ENCODE results near the gene LRGUK. TPM values are rescaled to one million over a fixed set of nuclear protein-coding genes. Genes with fewer than 3 reads are reported as not detected.

Gene LRGUK
- total RNA-seq, 1 experiment from 2014 or later: 1.9 TPM

DNA sequence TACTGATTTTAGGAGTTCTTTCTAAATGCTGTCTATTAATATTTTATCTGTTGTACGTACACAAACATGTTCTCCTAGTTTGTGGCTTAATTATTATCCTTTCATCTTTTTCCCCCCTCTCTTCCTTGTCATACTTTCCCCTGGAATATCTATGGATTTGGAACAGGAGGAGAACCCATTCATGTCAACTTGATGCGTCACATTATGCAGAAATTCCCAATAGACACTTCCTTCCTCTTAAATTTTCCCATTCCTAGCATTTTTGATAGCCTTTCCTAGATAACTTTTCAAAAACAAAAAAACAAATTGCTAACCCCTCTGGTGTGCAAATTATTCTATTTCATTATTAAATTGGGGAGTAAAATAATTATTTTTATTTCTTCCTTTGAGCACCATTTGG is 153.4 kb downstream of the LRGUK start:
- POLR2A ChIA-PET: no interaction called here
- no peak for ATAC-seq
- CTCF ChIA-PET: no interaction called here
- Mint-ChIP-seq H3K9me3 (no peaks in the 10 kb centered on the region), H3K27ac (no peak overlapping the region), H3K36me3 (no peaks in the 10 kb centered on the region), H3K4me3 (no peak overlapping the region), H3K4me1 (peaks cover 12% of the 10 kb centered on the region), H3K27me3 (ENCODE audit: low read depth) (no peaks in the 10 kb centered on the region)
- TF ChIP-seq ZNF416 (CRISPR knock-in tag; IDR thresholded peaks at IDR 0.05): no peak
- TF ChIP-seq ATF1 (CRISPR knock-in tag; IDR thresholded peaks at IDR 0.05): no peak
- TF ChIP-seq CREM (CRISPR knock-in tag; IDR thresholded peaks at IDR 0.05): no peak
- TF ChIP-seq, protein P1, sequence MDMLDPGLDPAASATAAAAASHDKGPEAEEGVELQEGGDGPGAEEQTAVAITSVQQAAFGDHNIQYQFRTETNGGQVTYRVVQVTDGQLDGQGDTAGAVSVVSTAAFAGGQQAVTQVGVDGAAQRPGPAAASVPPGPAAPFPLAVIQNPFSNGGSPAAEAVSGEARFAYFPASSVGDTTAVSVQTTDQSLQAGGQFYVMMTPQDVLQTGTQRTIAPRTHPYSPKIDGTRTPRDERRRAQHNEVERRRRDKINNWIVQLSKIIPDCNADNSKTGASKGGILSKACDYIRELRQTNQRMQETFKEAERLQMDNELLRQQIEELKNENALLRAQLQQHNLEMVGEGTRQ (CRISPR knock-in tag; IDR thresholded peaks at IDR 0.05): no peak
- no peak for TF ChIP-seq ESRRA (CRISPR knock-in tag; IDR thresholded peaks at IDR 0.05; ENCODE audit: borderline replicate concordance)
- TF ChIP-seq ZNF232 (CRISPR knock-in tag; IDR thresholded peaks at IDR 0.05): no peak
- TF ChIP-seq ZNF671 (CRISPR knock-in tag; IDR thresholded peaks at IDR 0.05): no peak
- TF ChIP-seq ETV6 (CRISPR knock-in tag; IDR thresholded peaks at IDR 0.05): no peak
- TF ChIP-seq RELA (CRISPR knock-in tag; IDR thresholded peaks at IDR 0.05; ENCODE audit: borderline replicate concordance): no peak
- no peak for DNase-seq (ENCODE audit: low spot score)

DNA sequence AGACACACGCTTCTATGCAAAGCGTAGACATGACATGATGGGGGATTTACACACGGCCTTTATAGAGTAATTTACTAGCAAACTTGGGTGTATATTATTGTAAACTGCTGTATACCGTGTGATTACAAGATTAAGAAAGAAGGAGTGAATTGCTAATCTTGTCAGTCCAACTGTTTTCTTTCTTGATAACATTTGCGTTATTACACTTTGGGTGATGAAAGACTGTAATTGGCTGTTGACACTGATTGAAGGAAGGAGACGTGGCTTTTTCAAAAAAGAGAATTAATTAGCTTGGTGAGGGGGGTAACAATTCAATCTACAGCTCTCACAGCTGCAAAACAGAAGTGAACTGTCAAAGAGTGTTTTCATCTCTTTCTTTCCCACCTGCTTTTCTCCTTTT is 156.9 kb downstream of the LRGUK start:
- CTCF ChIA-PET: no interaction called here
- no peaks in the 10 kb centered on the region for H3K9me3 Mint-ChIP-seq
- no peaks in the 10 kb centered on the region for H3K36me3 Mint-ChIP-seq
- peaks cover 6% of the 10 kb centered on the region; the same call in 1 of the 2 replicates for H3K4me1 Mint-ChIP-seq
- no peak for ATAC-seq
- no peak for DNase-seq (ENCODE audit: low spot score)
- H3K27ac Mint-ChIP-seq: no peak overlapping the region
- TF ChIP-seq, protein P2, sequence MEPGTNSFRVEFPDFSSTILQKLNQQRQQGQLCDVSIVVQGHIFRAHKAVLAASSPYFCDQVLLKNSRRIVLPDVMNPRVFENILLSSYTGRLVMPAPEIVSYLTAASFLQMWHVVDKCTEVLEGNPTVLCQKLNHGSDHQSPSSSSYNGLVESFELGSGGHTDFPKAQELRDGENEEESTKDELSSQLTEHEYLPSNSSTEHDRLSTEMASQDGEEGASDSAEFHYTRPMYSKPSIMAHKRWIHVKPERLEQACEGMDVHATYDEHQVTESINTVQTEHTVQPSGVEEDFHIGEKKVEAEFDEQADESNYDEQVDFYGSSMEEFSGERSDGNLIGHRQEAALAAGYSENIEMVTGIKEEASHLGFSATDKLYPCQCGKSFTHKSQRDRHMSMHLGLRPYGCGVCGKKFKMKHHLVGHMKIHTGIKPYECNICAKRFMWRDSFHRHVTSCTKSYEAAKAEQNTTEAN (CRISPR knock-in tag; IDR thresholded peaks at IDR 0.05): no peak
- TF ChIP-seq, protein P3, sequence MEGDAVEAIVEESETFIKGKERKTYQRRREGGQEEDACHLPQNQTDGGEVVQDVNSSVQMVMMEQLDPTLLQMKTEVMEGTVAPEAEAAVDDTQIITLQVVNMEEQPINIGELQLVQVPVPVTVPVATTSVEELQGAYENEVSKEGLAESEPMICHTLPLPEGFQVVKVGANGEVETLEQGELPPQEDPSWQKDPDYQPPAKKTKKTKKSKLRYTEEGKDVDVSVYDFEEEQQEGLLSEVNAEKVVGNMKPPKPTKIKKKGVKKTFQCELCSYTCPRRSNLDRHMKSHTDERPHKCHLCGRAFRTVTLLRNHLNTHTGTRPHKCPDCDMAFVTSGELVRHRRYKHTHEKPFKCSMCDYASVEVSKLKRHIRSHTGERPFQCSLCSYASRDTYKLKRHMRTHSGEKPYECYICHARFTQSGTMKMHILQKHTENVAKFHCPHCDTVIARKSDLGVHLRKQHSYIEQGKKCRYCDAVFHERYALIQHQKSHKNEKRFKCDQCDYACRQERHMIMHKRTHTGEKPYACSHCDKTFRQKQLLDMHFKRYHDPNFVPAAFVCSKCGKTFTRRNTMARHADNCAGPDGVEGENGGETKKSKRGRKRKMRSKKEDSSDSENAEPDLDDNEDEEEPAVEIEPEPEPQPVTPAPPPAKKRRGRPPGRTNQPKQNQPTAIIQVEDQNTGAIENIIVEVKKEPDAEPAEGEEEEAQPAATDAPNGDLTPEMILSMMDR (IDR thresholded peaks at IDR 0.05): no peak
- TF ChIP-seq GABPB1 (CRISPR knock-in tag; IDR thresholded peaks at IDR 0.05) (no peak), KAT7 (CRISPR knock-in tag; IDR thresholded peaks at IDR 0.05; ENCODE audit: borderline replicate concordance) (no peak), MXD4 (CRISPR knock-in tag; IDR thresholded peaks at IDR 0.05; ENCODE audit: borderline replicate concordance) (no peak), ELF4 (CRISPR knock-in tag; IDR thresholded peaks at IDR 0.05; ENCODE audit: low read depth) (no peak), NR3C1 (CRISPR knock-in tag; conservative IDR thresholded peaks at IDR 0.05; ENCODE audit: low read depth) (no peak), FOXJ3 (CRISPR knock-in tag; IDR thresholded peaks at IDR 0.05; ENCODE audit: borderline replicate concordance) (no peak)
- TF ChIP-seq, protein P1 (CRISPR knock-in tag; IDR thresholded peaks at IDR 0.05): no peak
- TF ChIP-seq, protein P4, sequence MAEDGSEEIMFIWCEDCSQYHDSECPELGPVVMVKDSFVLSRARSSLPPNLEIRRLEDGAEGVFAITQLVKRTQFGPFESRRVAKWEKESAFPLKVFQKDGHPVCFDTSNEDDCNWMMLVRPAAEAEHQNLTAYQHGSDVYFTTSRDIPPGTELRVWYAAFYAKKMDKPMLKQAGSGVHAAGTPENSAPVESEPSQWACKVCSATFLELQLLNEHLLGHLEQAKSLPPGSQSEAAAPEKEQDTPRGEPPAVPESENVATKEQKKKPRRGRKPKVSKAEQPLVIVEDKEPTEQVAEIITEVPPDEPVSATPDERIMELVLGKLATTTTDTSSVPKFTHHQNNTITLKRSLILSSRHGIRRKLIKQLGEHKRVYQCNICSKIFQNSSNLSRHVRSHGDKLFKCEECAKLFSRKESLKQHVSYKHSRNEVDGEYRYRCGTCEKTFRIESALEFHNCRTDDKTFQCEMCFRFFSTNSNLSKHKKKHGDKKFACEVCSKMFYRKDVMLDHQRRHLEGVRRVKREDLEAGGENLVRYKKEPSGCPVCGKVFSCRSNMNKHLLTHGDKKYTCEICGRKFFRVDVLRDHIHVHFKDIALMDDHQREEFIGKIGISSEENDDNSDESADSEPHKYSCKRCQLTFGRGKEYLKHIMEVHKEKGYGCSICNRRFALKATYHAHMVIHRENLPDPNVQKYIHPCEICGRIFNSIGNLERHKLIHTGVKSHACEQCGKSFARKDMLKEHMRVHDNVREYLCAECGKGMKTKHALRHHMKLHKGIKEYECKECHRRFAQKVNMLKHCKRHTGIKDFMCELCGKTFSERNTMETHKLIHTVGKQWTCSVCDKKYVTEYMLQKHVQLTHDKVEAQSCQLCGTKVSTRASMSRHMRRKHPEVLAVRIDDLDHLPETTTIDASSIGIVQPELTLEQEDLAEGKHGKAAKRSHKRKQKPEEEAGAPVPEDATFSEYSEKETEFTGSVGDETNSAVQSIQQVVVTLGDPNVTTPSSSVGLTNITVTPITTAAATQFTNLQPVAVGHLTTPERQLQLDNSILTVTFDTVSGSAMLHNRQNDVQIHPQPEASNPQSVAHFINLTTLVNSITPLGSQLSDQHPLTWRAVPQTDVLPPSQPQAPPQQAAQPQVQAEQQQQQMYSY (CRISPR knock-in tag; IDR thresholded peaks at IDR 0.05): no peak
- no peaks in the 10 kb centered on the region for H3K27me3 Mint-ChIP-seq (ENCODE audit: low read depth)
- POLR2A ChIA-PET: no interaction called here
- H3K4me3 Mint-ChIP-seq: no peak overlapping the region
